Panc1 (cell line): ENCODE results near the gene KMT2B. TPM values are rescaled to one million over a fixed set of nuclear protein-coding genes. Genes with fewer than 3 reads are reported as not detected.
A peak's percentile ranks its signal among the peaks of the same experiment; 100 is the strongest.

Experiments used
- ATAC-seq: fragments of 200-7000 bp; cut with Tn5 transposase; 2 replicates; pipeline ENCODE4 v1.9.1; 2020; ENCODE audit warnings: mild to moderate bottlenecking, moderate library complexity
- BruUV-seq: library from RNA; stranded (reverse); fragments of 400-500 nt; replicated peaks from 2 replicates; lab custom pipeline; 2021; lab: Mats Ljungman, UMichigan
- CTCF ChIA-PET: fragments of 300-600 bp; sonication (Branson Sonifier 250); formaldehyde crosslinking; loops from one replicate; lab custom pipeline; 2022; ENCODE audit warnings: antibody characterized with exemption; lab: Charles Lee
- POLR2A ChIA-PET: fragments of 300-600 bp; sonication (Branson Sonifier 250); formaldehyde crosslinking; loops from one replicate; lab custom pipeline; 2022; ENCODE audit warnings: antibody characterized with exemption; lab: Charles Lee
- DNase-seq: peaks from one replicate; pipeline ENCODE4 v3.0.0-alpha.2; 2010; ENCODE audit warnings: low read depth, low spot score
- H3K27ac ChIP-seq: 2 replicates; pipeline ENCODE4 v1.5.1; 2011; ENCODE audit warnings: mild to moderate bottlenecking, low read length, inconsistent platforms
- H3K27me3 ChIP-seq: fragments of 200-500 bp; sonication (Bioruptor generic); 2 replicates; pipeline ENCODE4 v1.6.0; 2014; ENCODE audit warnings: low read length, inconsistent platforms; ENCODE audit not compliant: control insufficient read depth, insufficient read depth
- H3K36me3 ChIP-seq: fragments of 200-500 bp; sonication (Bioruptor generic); 2 replicates; pipeline ENCODE4 v1.5.1; 2014; ENCODE audit warnings: inconsistent platforms, mild to moderate bottlenecking, low read length, moderate library complexity; ENCODE audit not compliant: control insufficient read depth, insufficient read depth
- H3K4me1 ChIP-seq: 2 replicates; pipeline ENCODE4 v1.5.1; 2011; ENCODE audit warnings: inconsistent platforms, mild to moderate bottlenecking, low read length, moderate library complexity; ENCODE audit not compliant: control insufficient read depth, insufficient read depth
- H3K4me3 ChIP-seq, 2 experiments: 2 replicates each; pipeline ENCODE4 v1.5.1; 2011 to 2012; ENCODE audit warnings: low read depth in 2 of 2, low read length in 2 of 2, mild to moderate bottlenecking in 2 of 2, inconsistent platforms in 1 of 2, moderate library complexity in 1 of 2
- H3K9me3 ChIP-seq: fragments of 200-500 bp; sonication (Bioruptor generic); 2 replicates; pipeline ENCODE4 v1.5.1; 2014; ENCODE audit warnings: low read depth, mild to moderate bottlenecking, inconsistent platforms, low read length, moderate library complexity; ENCODE audit not compliant: control insufficient read depth, insufficient read depth
- CTCF ChIP-seq: fragments of 450-650 bp; IDR thresholded peaks from 2 replicates; pipeline ENCODE4 v1.5.1; 2017; ENCODE audit warnings: mild to moderate bottlenecking
- POLR2AphosphoS5 ChIP-seq: IDR thresholded peaks from 2 replicates; pipeline ENCODE4 v1.6.1; 2012; ENCODE audit warnings: mild to moderate bottlenecking, low read depth, low read length, moderate library complexity
- REST ChIP-seq, 2 experiments: IDR thresholded peaks; 2 replicates each; pipeline ENCODE4 v1.6.1; 2011 to 2012; ENCODE audit warnings: low read depth in 2 of 2, control low read depth in 1 of 2, low read length in 1 of 2, mild to moderate bottlenecking in 1 of 2, moderate library complexity in 1 of 2; ENCODE audit not compliant: insufficient read depth in 1 of 2
- SIN3A ChIP-seq: IDR thresholded peaks from 2 replicates; pipeline ENCODE4 v1.6.1; 2012; ENCODE audit warnings: low read depth, mild to moderate bottlenecking, low read length, moderate library complexity, borderline replicate concordance; ENCODE audit not compliant: insufficient read depth
- TCF7L2 ChIP-seq: IDR thresholded peaks from 2 replicates; pipeline ENCODE4 v1.6.1; 2011; ENCODE audit warnings: mild to moderate bottlenecking, low read depth, low read length, inconsistent platforms
- in situ Hi-C: cut with HindIII; loops from 2 replicates; pipeline ENCODE4 v1.10.0; 2016; ENCODE audit warnings: low sequenced_read_pairs, low pct_unique_long_range_greater_than_20kb
- intact Hi-C: fragments of 100-400 bp; cut with micrococcal nuclease; formaldehyde crosslinking; loops from one replicate; pipeline ENCODE4 v1.10.0; 2022; ENCODE audit not compliant: unreplicated experiment
- total RNA-seq: library from RNA; stranded (reverse); gene quantifications from one replicate; pipeline ENCODE4 v1.2.1, GENCODE V29; 2021; ENCODE audit not compliant: unreplicated experiment

Gene KMT2B
- total RNA-seq, 1 experiment from 2014 or later: 68.8 TPM

GRCh38 chr19:35671818-35672217 lies 46.0 kb upstream of the KMT2B start:
- ATAC-seq (no peak), DNase-seq (no peak)
- Histone ChIP-seq H3K27me3 (peaks cover 3% of the 10 kb centered on the region; the same call in 1 of the 2 replicates), H3K4me1 (no peaks in the 10 kb centered on the region), H3K9me3 (no peaks in the 10 kb centered on the region), H3K36me3 (no peaks in the 10 kb centered on the region), H3K4me3 (no peak overlapping the region), H3K27ac (no peak overlapping the region)
- intact Hi-C loops: no loop called here
- no TSS peak for BruUV-seq
- POLR2A ChIA-PET: interaction anchor here (0.6 kb wide), 1 partner anchor 255 kb away, joined by 10 read pairs; no protein-coding TSS in a partner anchor
- TF ChIP-seq CTCF: no peak
- TF ChIP-seq SIN3A: no peak
- TF ChIP-seq REST (IDR thresholded peaks at IDR 0.05; ENCODE audit: insufficient read depth in 1 of 2, low read depth in 2 of 2, low read length in 1 of 2): no peak
- TF ChIP-seq TCF7L2: no peak
- TF ChIP-seq POLR2AphosphoS5: no peak
- in situ Hi-C loops: no loop called here
- CTCF ChIA-PET: no interaction called here

GRCh38 chr19:35673121-35673804 lies 44.5 kb upstream of the KMT2B start:
- peak; percentile 20 for DNase-seq
- BruUV-seq: no TSS peak
- ChIA-PET POLR2A (interaction anchor here (0.7 to 0.9 kb wide), 2 partner anchors 29 to 30 kb away, joined by 3 to 6 read pairs; no protein-coding TSS in a partner anchor), CTCF (interaction anchor here (0.7 to 1.1 kb wide), 2 partner anchors 16 to 19 kb away, joined by 4 to 6 read pairs; no protein-coding TSS in a partner anchor)
- H3K27me3 ChIP-seq: peaks cover 3% of the 10 kb centered on the region; the same call in 1 of the 2 replicates
- intact Hi-C loops (no loop called here), in situ Hi-C loops (no loop called here)
- H3K4me3 ChIP-seq: peak overlapping the region; percentile 53 to 57
- H3K9me3 ChIP-seq: no peaks in the 10 kb centered on the region
- ATAC-seq: peak; percentile 98
- no peak for TF ChIP-seq TCF7L2
- TF ChIP-seq POLR2AphosphoS5: no peak
- TF ChIP-seq SIN3A: no peak
- TF ChIP-seq CTCF: no peak
- no peak for TF ChIP-seq REST (IDR thresholded peaks at IDR 0.05; ENCODE audit: insufficient read depth in 1 of 2, low read depth in 2 of 2, low read length in 1 of 2)
- H3K27ac ChIP-seq: peak overlapping the region; percentile 31; the same call in 1 of the 2 replicates
- H3K4me1 ChIP-seq: no peaks in the 10 kb centered on the region
- no peaks in the 10 kb centered on the region for H3K36me3 ChIP-seq
